Upper lobe of left lung (tissue), 6 donors: ENCODE data around the gene DQX1. TPM values are rescaled to one million over a fixed set of nuclear protein-coding genes. Genes with fewer than 3 reads are reported as not detected.
"Not testable (repeated sequence)": the region's sequence is repeated elsewhere in the genome, so short reads cannot be mapped to it uniquely, and the experiment has no call there.

Experiments used
- ATAC-seq, 2 donors: fragments of 200-7000 bp; cut with Tn5 transposase; one replicate each; pipeline ENCODE4 v1.9.1; 2022; ENCODE audit warnings: mild to moderate bottlenecking in 2 of 2, moderate library complexity in 2 of 2; ENCODE audit not compliant: low FRiP score in 2 of 2
- DNase-seq, 2 donors: peaks; one replicate each; pipeline ENCODE4 v3.0.0-alpha.2; 2019 to 2020
- H3K27ac ChIP-seq, 4 donors: fragments of 200-600 bp; sonication (generic); one replicate each; pipeline ENCODE4 v1.5.1; 2016 to 2019
- H3K27me3 ChIP-seq, 4 donors: fragments of 200-600 bp; sonication (generic); one replicate each; pipeline ENCODE4 v1.5.1; 2017 to 2019
- H3K36me3 ChIP-seq, 4 donors: fragments of 200-600 bp; sonication (generic); one replicate each; pipeline ENCODE4 v1.5.1; 2016 to 2019
- H3K4me1 ChIP-seq, 4 donors: fragments of 200-600 bp; sonication (generic); one replicate each; pipeline ENCODE4 v1.5.1; 2018 to 2019
- H3K4me3 ChIP-seq, 4 donors: fragments of 200-600 bp; sonication (generic); one replicate each; pipeline ENCODE4 v1.5.1; 2017 to 2019; ENCODE audit warnings: mild to moderate bottlenecking in 2 of 4, moderate library complexity in 1 of 4
- H3K9me3 ChIP-seq, 4 donors: fragments of 200-600 bp; sonication (generic); one replicate each; pipeline ENCODE4 v1.5.1; 2018 to 2019
- EP300 ChIP-seq, 4 donors: sonication (generic); formaldehyde crosslinking; IDR thresholded peaks; one replicate each; pipeline ENCODE4 v1.5.1; 2017; ENCODE audit warnings: antibody characterized with exemption in 4 of 4, control low read depth in 2 of 4
- POLR2A ChIP-seq, 4 donors: fragments of 450-650 bp; IDR thresholded peaks; one replicate each; pipeline ENCODE4 v1.5.1; 2016 to 2017; ENCODE audit warnings: antibody characterized with exemption in 4 of 4, mild to moderate bottlenecking in 2 of 4
- POLR2AphosphoS5 ChIP-seq, 2 donors: sonication (generic); formaldehyde crosslinking; IDR thresholded peaks; one replicate each; pipeline ENCODE4 v1.5.1; 2017; ENCODE audit warnings: antibody characterized with exemption in 2 of 2
- WGBS, 2 donors: methylation state at CpG; one replicate each; pipeline ENCODE4 v1.1.5; 2017 to 2018; 5-methylcytosine and 5-hydroxymethylcytosine counted together
- total RNA-seq, 6 donors: library from RNA; depleted of rRNA in 4 of 6; stranded (reverse); fragments of >200 nt in 4 of 6; gene quantifications; one replicate each; pipeline versions ENCODE4 v1.1.0 to v1.2.1, GENCODE V29; 2016 to 2021
- TF ChIP-seq, protein P1 (sequence below), 6 experiments: fragments of 450-650 bp in 4 of 6; fragments of 200-600 bp in 2 of 6; sonication (generic) in 2 of 6; IDR thresholded peaks; one replicate each; pipeline ENCODE4 v1.5.1; 2016 to 2019; ENCODE audit warnings: antibody characterized with exemption in 6 of 6
- donor health status: DM: no; HTN: no; CAD: no; lungs with moderate emphysema.
- donor health status: DM: no; HTN: yes; CAD: no; lungs with severe emphysema.

DQX1 gene
- total RNA-seq, 6 donors from 2014 or later, result 0.26 to 0.37 (median 0.33) TPM; not detected in 3

GRCh38 chr2:74472945-74473258 is 53.1 kb downstream of the DQX1 start:
- 10 to 17% methylated on average over 7 of the region's 7 CpGs for WGBS, 2 donors
- Histone ChIP-seq H3K36me3 (peaks cover 0 to 25% (median 12%) of the 10 kb centered on the region in 4 donors), H3K27ac (peak overlapping the region; percentile 86 to 93 (median 90)), H3K4me1 (peaks cover 22 to 34% (median 29%) of the 10 kb centered on the region in 4 donors), H3K9me3 (no peaks in the 10 kb centered on the region), H3K27me3 (no peaks in the 10 kb centered on the region), H3K4me3 (peak overlapping the region; percentile 62 to 80 (median 74))
- ATAC-seq (no peak), DNase-seq (no peak)
- TF ChIP-seq, protein P1, sequence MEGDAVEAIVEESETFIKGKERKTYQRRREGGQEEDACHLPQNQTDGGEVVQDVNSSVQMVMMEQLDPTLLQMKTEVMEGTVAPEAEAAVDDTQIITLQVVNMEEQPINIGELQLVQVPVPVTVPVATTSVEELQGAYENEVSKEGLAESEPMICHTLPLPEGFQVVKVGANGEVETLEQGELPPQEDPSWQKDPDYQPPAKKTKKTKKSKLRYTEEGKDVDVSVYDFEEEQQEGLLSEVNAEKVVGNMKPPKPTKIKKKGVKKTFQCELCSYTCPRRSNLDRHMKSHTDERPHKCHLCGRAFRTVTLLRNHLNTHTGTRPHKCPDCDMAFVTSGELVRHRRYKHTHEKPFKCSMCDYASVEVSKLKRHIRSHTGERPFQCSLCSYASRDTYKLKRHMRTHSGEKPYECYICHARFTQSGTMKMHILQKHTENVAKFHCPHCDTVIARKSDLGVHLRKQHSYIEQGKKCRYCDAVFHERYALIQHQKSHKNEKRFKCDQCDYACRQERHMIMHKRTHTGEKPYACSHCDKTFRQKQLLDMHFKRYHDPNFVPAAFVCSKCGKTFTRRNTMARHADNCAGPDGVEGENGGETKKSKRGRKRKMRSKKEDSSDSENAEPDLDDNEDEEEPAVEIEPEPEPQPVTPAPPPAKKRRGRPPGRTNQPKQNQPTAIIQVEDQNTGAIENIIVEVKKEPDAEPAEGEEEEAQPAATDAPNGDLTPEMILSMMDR (IDR thresholded peaks at IDR 0.05), result no peak
- TF ChIP-seq EP300 (IDR thresholded peaks at IDR 0.05) (no peak), POLR2AphosphoS5 (IDR thresholded peaks at IDR 0.05) (no peak)

- H3K4me1 ChIP-seq, result peaks cover 21 to 30% (median 27%) of the 10 kb centered on the region in 4 donors
- no peaks in the 10 kb centered on the region for H3K9me3 ChIP-seq
- H3K27me3 ChIP-seq, result no peaks in the 10 kb centered on the region
- H3K4me3 ChIP-seq, result peak within 1 kb of the TSS; percentile 62 to 80 (median 74)
- DNase-seq, result peak; percentile 94 to 96
- WGBS, 2 donors, result 1% methylated on average over 56 to 58 of the region's 66 CpGs
- peak within 1 kb of the TSS; percentile 86 to 93 (median 90) for H3K27ac ChIP-seq
- peaks cover 0 to 21% (median 12%) of the 10 kb centered on the region in 4 donors for H3K36me3 ChIP-seq
- ATAC-seq, result peak; percentile 95 to 99
- TF ChIP-seq EP300 (IDR thresholded peaks at IDR 0.05), result peak in 1 of 4 donors; percentile 65
- peak; percentile 95 to 99 for TF ChIP-seq POLR2AphosphoS5 (IDR thresholded peaks at IDR 0.05)
- TF ChIP-seq POLR2A (IDR thresholded peaks at IDR 0.05), result peak in 3 of 4 donors; percentile 50 to 93 (median 68)
- TF ChIP-seq, protein P1 (IDR thresholded peaks at IDR 0.05), result peak in 1 of 6 experiments; percentile 7
These were observed 53.7 kb downstream of the DQX1 start, which contains the start of gene MRPL53 for GRCh38 chr2:74472086-74472944. Gene MRPL53, minus strand, starts transcription at chr2:74472680. Its CDS starts 20 bp downstream, at chr2:74472660.

- Histone ChIP-seq H3K36me3 (peaks cover 0 to 19% (median 12%) of the 10 kb centered on the region in 4 donors), H3K27me3 (no peaks in the 10 kb centered on the region), H3K27ac (peak overlapping the region; percentile 86 to 93 (median 90)), H3K9me3 (no peaks in the 10 kb centered on the region), H3K4me1 (peaks cover 13 to 22% (median 19%) of the 10 kb centered on the region in 4 donors), H3K4me3 (peak overlapping the region; percentile 62 to 80 (median 74))
- no peak for DNase-seq
- ATAC-seq, result no peak
- no peak for TF ChIP-seq POLR2AphosphoS5 (IDR thresholded peaks at IDR 0.05)
- TF ChIP-seq, protein P1 (IDR thresholded peaks at IDR 0.05), result no peak
- no peak for TF ChIP-seq POLR2A (IDR thresholded peaks at IDR 0.05)
- no peak for TF ChIP-seq EP300 (IDR thresholded peaks at IDR 0.05)
- 62 to 68% methylated on average over 16 of the region's 16 CpGs for whole genome bisulfite sequencing, 2 donors
These were observed 54.5 kb downstream of the DQX1 start for GRCh38 chr2:74471332-74472065.

DNA sequence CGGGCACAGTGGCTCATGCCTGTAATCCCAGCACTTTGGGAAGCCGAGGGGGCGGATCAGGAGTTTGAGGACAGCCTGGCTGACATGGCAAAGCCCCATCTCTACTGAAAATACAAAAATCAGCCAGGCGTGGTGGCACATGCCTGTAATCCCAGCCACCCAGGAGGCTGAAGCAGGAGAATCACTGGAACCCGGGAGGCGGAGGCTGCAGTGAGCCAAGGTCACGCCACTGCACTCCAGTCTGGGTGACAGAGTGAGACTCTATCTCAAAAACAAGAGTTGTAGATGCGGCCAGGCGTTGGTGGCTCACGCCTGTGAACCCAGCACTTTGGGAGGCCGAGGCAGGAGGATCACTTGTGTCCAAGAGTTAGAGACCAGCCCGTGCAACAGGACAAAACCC is 55.3 kb downstream of the DQX1 start:
- H3K27ac ChIP-seq, ATAC-seq, H3K4me3 ChIP-seq, H3K9me3 ChIP-seq, H3K27me3 ChIP-seq: not testable (repeated sequence)
- WGBS, 2 donors, result 95 to 96% methylated on average over 12 of the region's 12 CpGs
- H3K36me3 ChIP-seq, result peaks cover 0 to 17% (median 11%) of the 10 kb centered on the region in 4 donors
- peak in 1 of 2 donors; percentile 25 for DNase-seq
- peaks cover 18 to 26% (median 23%) of the 10 kb centered on the region in 4 donors for H3K4me1 ChIP-seq

Other genes with a start within 250 kb of the DQX1 start
- 10 to 100 TPM in 3 of 6 donors, 1 to 10 TPM in 3; 3.2 to 47.1 (median 11.0) TPM for gene SLC4A5, start 182.8 kb downstream of the DQX1 start, total RNA-seq
- 100 to 1,000 TPM; 106 to 260 (median 147) TPM for gene DCTN1, start 145.9 kb downstream of the DQX1 start, total RNA-seq
- gene C2orf81, start 104.6 kb downstream of the DQX1 start, total RNA-seq, result 10 to 100 TPM in 2 of 6 donors, 1 to 10 TPM in 4; 2.6 to 12.3 (median 5.7) TPM
- 10 to 100 TPM in 4 of 6 donors, 1 to 10 TPM in 2; 8.4 to 28.2 (median 13.3) TPM for gene WDR54, start 104.5 kb downstream of the DQX1 start, total RNA-seq
- 10 to 100 TPM; 26.7 to 95.3 (median 34.0) TPM for gene RTKN, start 84.3 kb downstream of the DQX1 start, total RNA-seq
- gene INO80B, start 71.1 kb downstream of the DQX1 start, total RNA-seq, result 10 to 100 TPM; 12.6 to 85.9 (median 32.5) TPM
- gene WBP1, start 67.8 kb downstream of the DQX1 start, total RNA-seq, result 100 to 1,000 TPM in 1 of 6 donors, 10 to 100 TPM in 5; 34.7 to 109 (median 51.3) TPM
- 10 to 100 TPM; 57.8 to 80.8 (median 63.1) TPM for gene MOGS, start 60.8 kb downstream of the DQX1 start, total RNA-seq
- 10 to 100 TPM; 19.9 to 87.1 (median 30.1) TPM for gene MRPL53, start 53.6 kb downstream of the DQX1 start, total RNA-seq
- 10 to 100 TPM; 14.8 to 67.1 (median 19.8) TPM for gene CCDC142, start 43.2 kb downstream of the DQX1 start, total RNA-seq
- gene TTC31, start 43.1 kb downstream of the DQX1 start, total RNA-seq, result 100 to 1,000 TPM in 1 of 6 donors, 10 to 100 TPM in 5; 18.2 to 127 (median 27.3) TPM
- gene LBX2, start 26.6 kb downstream of the DQX1 start, total RNA-seq, result 1 to 10 TPM; 1.3 to 8.4 (median 2.4) TPM
- gene PCGF1, start 18.5 kb downstream of the DQX1 start, total RNA-seq, result 10 to 100 TPM; 15.4 to 43.2 (median 34.6) TPM
- 1 to 10 TPM in 1 of 6 donors, under 1 TPM in 1, not detected in 4; 0.26 to 2.6 TPM for gene TLX2, start 11.8 kb downstream of the DQX1 start, total RNA-seq
- gene AUP1, start 3.5 kb upstream of the DQX1 start, total RNA-seq, result 100 to 1,000 TPM in 4 of 6 donors, 10 to 100 TPM in 2; 93.4 to 337 (median 125) TPM
- gene HTRA2, start 3.7 kb upstream of the DQX1 start, total RNA-seq, result 10 to 100 TPM; 11.8 to 36.9 (median 27.2) TPM
- 10 to 100 TPM in 3 of 6 donors, 1 to 10 TPM in 3; 3.6 to 28.3 (median 10.3) TPM for gene LOXL3, start 27.7 kb upstream of the DQX1 start, total RNA-seq
- 10 to 100 TPM; 13.7 to 49.2 (median 38.0) TPM for gene DOK1, start 28.5 kb upstream of the DQX1 start, total RNA-seq
- 1 to 10 TPM in 3 of 6 donors, under 1 TPM in 1, not detected in 2; 0.91 to 6.3 (median 2.2) TPM for gene M1AP, start 122.1 kb upstream of the DQX1 start, total RNA-seq
- gene SEMA4F, start 128.0 kb upstream of the DQX1 start, total RNA-seq, result 10 to 100 TPM in 3 of 6 donors, 1 to 10 TPM in 3; 6.3 to 15.3 (median 10.1) TPM